Neural progenitor cell (in vitro differentiated cells): ENCODE measurements around the gene ASAP2. TPM values are rescaled to one million over a fixed set of nuclear protein-coding genes. Genes with fewer than 3 reads are reported as not detected.

ENCODE experiments used
- DNase-seq: peaks from one replicate; pipeline ENCODE4 v3.0.0-alpha.2; 2016; ENCODE audit warnings: low spot score
- H2AFZ ChIP-seq: fragments of 200-600 bp; sonication (generic); replicated peaks from 2 replicates; pipeline ENCODE4 v1.6.1; 2016; ENCODE audit warnings: antibody characterized with exemption
- H3F3A ChIP-seq: fragments of 200-600 bp; sonication (generic); 2 replicates; pipeline ENCODE4 v1.6.1; 2016; ENCODE audit warnings: antibody characterized with exemption, low read depth
- H3K27ac ChIP-seq: fragments of 200-600 bp; sonication (generic); 2 replicates; pipeline ENCODE4 v1.5.1; 2016; ENCODE audit warnings: mild to moderate bottlenecking
- H3K27me3 ChIP-seq: fragments of 200-600 bp; sonication (generic); 2 replicates; pipeline ENCODE4 v1.6.1; 2016; ENCODE audit warnings: mild to moderate bottlenecking, moderate library complexity
- H3K36me3 ChIP-seq: fragments of 200-600 bp; sonication (generic); 2 replicates; pipeline ENCODE4 v1.5.1; 2016
- H3K4me1 ChIP-seq: fragments of 200-600 bp; sonication (generic); 2 replicates; pipeline ENCODE4 v1.6.1; 2016; ENCODE audit warnings: mixed run types
- H3K4me2 ChIP-seq: fragments of 200-600 bp; sonication (generic); 2 replicates; pipeline ENCODE4 v1.6.1; 2016
- H3K4me3 ChIP-seq: fragments of 200-600 bp; sonication (generic); 2 replicates; pipeline ENCODE4 v1.5.1; 2016
- H3K79me2 ChIP-seq: fragments of 200-600 bp; sonication (generic); 2 replicates; pipeline ENCODE4 v1.6.1; 2016; ENCODE audit warnings: low read depth
- H3K9ac ChIP-seq: fragments of 200-600 bp; sonication (generic); 2 replicates; pipeline ENCODE4 v1.6.1; 2016
- H3K9me3 ChIP-seq: fragments of 200-600 bp; sonication (generic); 2 replicates; pipeline ENCODE4 v1.5.1; 2016; ENCODE audit warnings: low read depth
- H4K20me1 ChIP-seq: fragments of 200-600 bp; sonication (generic); 2 replicates; pipeline ENCODE4 v1.6.1; 2016; ENCODE audit warnings: low read depth
- H3K27ac Mint-ChIP-seq: 3 replicates; pipeline ENCODE4 v1.8.0; 2021; ENCODE audit warnings: mixed read lengths
- H3K27me3 Mint-ChIP-seq: 2 replicates; pipeline ENCODE4 v1.8.0; 2022; ENCODE audit warnings: low read depth, mild to moderate bottlenecking, inconsistent platforms, moderate library complexity, mixed read lengths; ENCODE audit not compliant: insufficient read depth
- H3K36me3 Mint-ChIP-seq: 3 replicates; pipeline ENCODE4 v1.8.0; 2021; ENCODE audit warnings: mixed read lengths
- H3K4me1 Mint-ChIP-seq: 3 replicates; pipeline ENCODE4 v1.8.0; 2021; ENCODE audit warnings: mixed read lengths
- H3K4me3 Mint-ChIP-seq: 3 replicates; pipeline ENCODE4 v1.8.0; 2021; ENCODE audit warnings: mild to moderate bottlenecking, moderate library complexity, mixed read lengths
- H3K9me3 Mint-ChIP-seq: 3 replicates; pipeline ENCODE4 v1.8.0; 2020; ENCODE audit warnings: mixed read lengths
- EZH2 ChIP-seq: fragments of 200-600 bp; sonication (generic); IDR thresholded peaks from 2 replicates; pipeline ENCODE4 v1.6.1; 2017; ENCODE audit warnings: antibody characterized with exemption, mild to moderate bottlenecking, moderate library complexity
- EZH2phosphoT487 ChIP-seq: fragments of 200-600 bp; sonication (generic); IDR thresholded peaks from 2 replicates; pipeline ENCODE4 v1.6.1; 2017; ENCODE audit warnings: antibody characterized with exemption
- total RNA-seq: library from RNA; depleted of rRNA; stranded (reverse); fragments of >200 nt; gene quantifications from 2 replicates; pipeline ENCODE4 v1.2.3, GENCODE V29; 2015; ENCODE audit warnings: low replicate concordance
- TF ChIP-seq, protein P1 (sequence below): fragments of 200-600 bp; sonication (generic); IDR thresholded peaks from 2 replicates; pipeline ENCODE4 v1.5.1; 2017; ENCODE audit warnings: antibody characterized with exemption, mild to moderate bottlenecking

ASAP2 gene
- total RNA-seq, 1 donor from 2014 or later: 31.7 TPM

GRCh38 chr2:9332136-9332852, 125.7 kb downstream of the ASAP2 start:
- H3K4me2 ChIP-seq: no peak overlapping the region
- H3K27me3 ChIP-seq: no peaks in the 10 kb centered on the region
- Mint-ChIP-seq H3K4me1 (peaks cover 18% of the 10 kb centered on the region), H3K27me3 (no peaks in the 10 kb centered on the region), H3K27ac (no peak overlapping the region), H3K36me3 (peaks cover 22% of the 10 kb centered on the region), H3K4me3 (no peak overlapping the region), H3K9me3 (no peaks in the 10 kb centered on the region)
- no peaks in the 10 kb centered on the region for H3F3A ChIP-seq
- no peaks in the 10 kb centered on the region for H3K36me3 ChIP-seq
- no peak overlapping the region for H2AFZ ChIP-seq
- H3K4me3 ChIP-seq: no peak overlapping the region
- no peaks in the 10 kb centered on the region for H3K9me3 ChIP-seq
- H3K9ac ChIP-seq: no peak overlapping the region
- H3K27ac ChIP-seq: no peak overlapping the region
- TF ChIP-seq, protein P1, sequence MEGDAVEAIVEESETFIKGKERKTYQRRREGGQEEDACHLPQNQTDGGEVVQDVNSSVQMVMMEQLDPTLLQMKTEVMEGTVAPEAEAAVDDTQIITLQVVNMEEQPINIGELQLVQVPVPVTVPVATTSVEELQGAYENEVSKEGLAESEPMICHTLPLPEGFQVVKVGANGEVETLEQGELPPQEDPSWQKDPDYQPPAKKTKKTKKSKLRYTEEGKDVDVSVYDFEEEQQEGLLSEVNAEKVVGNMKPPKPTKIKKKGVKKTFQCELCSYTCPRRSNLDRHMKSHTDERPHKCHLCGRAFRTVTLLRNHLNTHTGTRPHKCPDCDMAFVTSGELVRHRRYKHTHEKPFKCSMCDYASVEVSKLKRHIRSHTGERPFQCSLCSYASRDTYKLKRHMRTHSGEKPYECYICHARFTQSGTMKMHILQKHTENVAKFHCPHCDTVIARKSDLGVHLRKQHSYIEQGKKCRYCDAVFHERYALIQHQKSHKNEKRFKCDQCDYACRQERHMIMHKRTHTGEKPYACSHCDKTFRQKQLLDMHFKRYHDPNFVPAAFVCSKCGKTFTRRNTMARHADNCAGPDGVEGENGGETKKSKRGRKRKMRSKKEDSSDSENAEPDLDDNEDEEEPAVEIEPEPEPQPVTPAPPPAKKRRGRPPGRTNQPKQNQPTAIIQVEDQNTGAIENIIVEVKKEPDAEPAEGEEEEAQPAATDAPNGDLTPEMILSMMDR: no peak
- TF ChIP-seq EZH2 (no peak), EZH2phosphoT487 (no peak)
- no peaks in the 10 kb centered on the region for H4K20me1 ChIP-seq
- H3K79me2 ChIP-seq: no peaks in the 10 kb centered on the region
- no peak for DNase-seq
- no peaks in the 10 kb centered on the region for H3K4me1 ChIP-seq

- H3K27ac Mint-ChIP-seq: no peak overlapping the region
- Histone ChIP-seq H3K4me1 (no peaks in the 10 kb centered on the region), H3K27me3 (no peaks in the 10 kb centered on the region)
These were observed 126.2 kb downstream of the ASAP2 start for GRCh38 chr2:9332853-9333245.

DNA sequence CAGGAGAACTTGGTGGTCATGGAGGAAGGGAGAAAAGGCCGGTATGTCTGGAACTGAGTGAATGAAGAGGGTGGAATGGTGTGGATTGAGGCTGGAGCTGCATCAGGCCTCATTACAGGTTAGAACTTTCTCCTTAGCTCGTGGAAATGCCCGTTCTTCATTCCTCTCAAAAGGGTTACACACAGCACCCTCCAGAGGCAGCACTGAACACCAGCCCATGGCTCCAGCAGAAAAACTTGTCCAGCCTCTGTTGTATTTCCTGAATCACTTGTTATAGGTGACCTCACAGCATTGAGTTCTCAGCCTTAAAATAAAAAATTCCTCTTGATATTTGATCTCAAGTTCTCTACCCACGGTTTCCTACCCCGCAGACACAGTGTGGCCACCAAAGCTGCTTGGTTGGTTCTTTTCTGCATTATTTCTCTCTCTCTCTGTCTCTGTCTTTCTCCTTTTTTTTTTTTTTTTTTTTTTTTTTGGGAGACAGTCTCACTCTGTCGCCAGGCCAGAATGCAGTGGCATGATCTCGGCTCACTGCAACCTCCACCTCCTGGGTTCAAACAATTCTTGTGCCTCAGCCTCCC, 127.1 kb downstream of the ASAP2 start:
- no peak overlapping the region for H3K27ac Mint-ChIP-seq

More at GRCh38 chr2:9332853-9333245, 126.2 kb downstream of the ASAP2 start:
- H3K4me2 ChIP-seq: no peak overlapping the region
- H3K27ac ChIP-seq: no peak overlapping the region
- no peaks in the 10 kb centered on the region for H3F3A ChIP-seq
- Mint-ChIP-seq H3K4me1 (peaks cover 18% of the 10 kb centered on the region), H3K9me3 (no peaks in the 10 kb centered on the region), H3K36me3 (peaks cover 27% of the 10 kb centered on the region), H3K4me3 (no peak overlapping the region), H3K27me3 (no peaks in the 10 kb centered on the region)
- no peaks in the 10 kb centered on the region for H3K9me3 ChIP-seq
- no peaks in the 10 kb centered on the region for H3K36me3 ChIP-seq
- H3K4me3 ChIP-seq: no peak overlapping the region
- TF ChIP-seq, protein P1: no peak
- no peak for TF ChIP-seq EZH2
- TF ChIP-seq EZH2phosphoT487: no peak
- H2AFZ ChIP-seq: no peak overlapping the region
- H3K9ac ChIP-seq: no peak overlapping the region
- H4K20me1 ChIP-seq: no peaks in the 10 kb centered on the region
- no peak for DNase-seq
- H3K79me2 ChIP-seq: no peaks in the 10 kb centered on the region

More for the DNA sequence above, 127.1 kb downstream of the ASAP2 start:
- Histone ChIP-seq H3K27me3 (no peaks in the 10 kb centered on the region), H3K4me3 (no peak overlapping the region), H3K36me3 (no peaks in the 10 kb centered on the region), H3K79me2 (no peaks in the 10 kb centered on the region), H4K20me1 (no peaks in the 10 kb centered on the region), H3K9me3 (no peaks in the 10 kb centered on the region), H3F3A (no peaks in the 10 kb centered on the region), H3K27ac (no peak overlapping the region), H2AFZ (no peak overlapping the region), H3K4me2 (no peak overlapping the region), H3K9ac (no peak overlapping the region), H3K4me1 (no peaks in the 10 kb centered on the region)
- TF ChIP-seq EZH2phosphoT487: no peak
- TF ChIP-seq, protein P1: peak; percentile 60
- Mint-ChIP-seq H3K4me1 (peaks cover 18% of the 10 kb centered on the region), H3K36me3 (peaks cover 29% of the 10 kb centered on the region), H3K27me3 (peaks cover 2% of the 10 kb centered on the region), H3K4me3 (no peak overlapping the region), H3K9me3 (no peaks in the 10 kb centered on the region)
- peak; percentile 62 for DNase-seq
